ENCODE measurements around the gene NPIPB13.
"Not testable (repeated sequence)": the region's sequence is repeated elsewhere in the genome, so short reads cannot be mapped to it uniquely, and the experiment has no call there.

DNA sequence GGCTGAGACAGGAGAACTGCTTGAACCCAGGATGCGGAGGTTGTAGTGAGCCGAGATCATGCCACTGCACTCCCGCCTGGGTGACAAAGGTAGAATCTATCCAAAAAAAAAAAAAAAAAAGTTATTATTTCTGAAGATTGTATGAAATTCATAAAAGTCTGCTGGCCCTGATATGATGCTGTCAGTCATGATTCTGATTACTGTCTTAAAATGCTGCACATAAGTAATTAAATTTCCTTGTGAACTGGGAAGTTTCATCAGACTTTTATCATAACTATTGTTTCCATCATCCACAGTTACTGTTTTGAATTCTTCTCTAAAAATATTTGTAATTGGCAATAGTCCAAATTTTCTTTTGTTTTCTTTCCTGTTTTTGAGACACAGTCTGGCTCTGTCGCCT lies at the start of gene NPIPB13:
- not testable (repeated sequence) for TF ChIP-seq ZNF433 (tag by site-specific recombination; IDR thresholded peaks at IDR 0.05; ENCODE audit: low read depth); SETDB1 (IDR thresholded peaks at IDR 0.05; ENCODE audit: insufficient read length, low read length); ZNF121 (tag by site-specific recombination; IDR thresholded peaks at IDR 0.05); ZNF335 (tag by site-specific recombination; conservative IDR thresholded peaks at IDR 0.05); CTCF (tag by site-specific recombination; IDR thresholded peaks at IDR 0.05)
- TF ChIP-seq, protein P1, sequence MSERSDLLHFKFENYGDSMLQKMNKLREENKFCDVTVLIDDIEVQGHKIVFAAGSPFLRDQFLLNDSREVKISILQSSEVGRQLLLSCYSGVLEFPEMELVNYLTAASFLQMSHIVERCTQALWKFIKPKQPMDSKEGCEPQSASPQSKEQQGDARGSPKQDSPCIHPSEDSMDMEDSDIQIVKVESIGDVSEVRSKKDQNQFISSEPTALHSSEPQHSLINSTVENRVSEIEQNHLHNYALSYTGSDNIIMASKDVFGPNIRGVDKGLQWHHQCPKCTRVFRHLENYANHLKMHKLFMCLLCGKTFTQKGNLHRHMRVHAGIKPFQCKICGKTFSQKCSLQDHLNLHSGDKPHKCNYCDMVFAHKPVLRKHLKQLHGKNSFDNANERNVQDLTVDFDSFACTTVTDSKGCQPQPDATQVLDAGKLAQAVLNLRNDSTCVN (tag by site-specific recombination; optimal IDR thresholded peaks at IDR 0.05) = not testable (repeated sequence)
